C1 segment of cervical spinal cord (tissue), 14 donors: ENCODE data around the gene SLC12A2.

Experiments used
- DNase-seq, 14 donors: peaks; one replicate each; lab custom pipeline; 2025; lab: John Stamatoyannopoulos, UW

Gene SLC12A2

GRCh38 chr5:128225245-128226030 is 141.9 kb downstream of the SLC12A2 start:
- no peak for DNase-seq

GRCh38 chr5:128228008-128228407 is 144.4 kb downstream of the SLC12A2 start:
- peak in 1 of 14 donors; percentile 7 for DNase-seq

GRCh38 chr5:128228521-128228920 is 145.0 kb downstream of the SLC12A2 start:
- DNase-seq: no peak

GRCh38 chr5:128234928-128235641 is 151.5 kb downstream of the SLC12A2 start:
- DNase-seq: no peak

GRCh38 chr5:128236334-128236733 is 152.8 kb downstream of the SLC12A2 start:
- DNase-seq: no peak

- DNase-seq: no peak
Observed at GRCh38 chr5:128237000-128237399, 153.4 kb downstream of the SLC12A2 start.

GRCh38 chr5:128237546-128237945 is 154.0 kb downstream of the SLC12A2 start:
- DNase-seq: no peak
